ENCODE data around the gene TENM4.

Gene TENM4

DNA sequence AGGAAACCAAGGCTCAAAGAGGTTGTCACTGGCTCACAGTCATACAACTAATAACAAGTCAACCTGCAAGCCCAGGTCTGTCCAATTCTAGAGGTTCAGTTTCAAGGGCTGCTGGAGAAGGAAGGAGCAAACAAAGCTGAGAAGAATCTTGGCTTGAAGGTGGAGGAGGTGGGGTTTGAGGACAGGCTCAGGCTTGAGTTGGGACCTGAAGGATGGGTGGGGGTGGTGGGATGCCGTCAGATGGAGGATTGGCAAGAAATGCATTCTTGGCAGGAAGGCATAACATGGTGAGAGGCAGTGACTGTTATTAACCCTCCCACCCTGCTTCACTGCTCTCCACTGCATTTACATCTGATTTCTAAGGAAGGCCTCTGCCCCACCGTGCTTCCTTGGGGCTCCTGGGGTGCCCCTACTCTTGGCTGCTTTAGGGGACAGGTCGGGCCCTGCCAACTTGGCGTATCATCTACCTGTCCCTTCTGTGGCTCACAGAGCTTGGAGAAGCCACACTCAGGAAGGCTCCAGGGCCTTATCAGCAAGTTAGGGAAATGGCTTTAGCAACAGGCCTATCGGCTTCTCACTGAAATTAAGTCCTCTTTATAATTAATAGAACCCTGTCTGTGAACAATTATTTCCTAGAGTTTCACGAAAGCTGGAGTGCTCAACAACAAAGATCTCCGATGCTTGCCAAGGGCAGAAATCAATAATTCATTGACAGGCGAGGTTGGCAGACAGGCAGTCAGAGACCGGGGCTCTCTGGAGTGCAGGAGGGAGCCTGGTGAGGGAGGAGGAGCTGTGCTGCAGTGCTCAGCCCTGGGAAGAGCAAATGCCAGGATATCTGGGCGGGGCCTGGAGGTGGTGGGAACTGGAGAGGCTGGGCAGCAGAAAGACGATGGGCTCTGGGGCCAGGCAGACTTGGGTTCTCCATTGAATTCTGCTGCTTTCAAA is 781.2 kb downstream of the TENM4 start:
- DNase-seq, result peak; percentile 72 to 91

DNA sequence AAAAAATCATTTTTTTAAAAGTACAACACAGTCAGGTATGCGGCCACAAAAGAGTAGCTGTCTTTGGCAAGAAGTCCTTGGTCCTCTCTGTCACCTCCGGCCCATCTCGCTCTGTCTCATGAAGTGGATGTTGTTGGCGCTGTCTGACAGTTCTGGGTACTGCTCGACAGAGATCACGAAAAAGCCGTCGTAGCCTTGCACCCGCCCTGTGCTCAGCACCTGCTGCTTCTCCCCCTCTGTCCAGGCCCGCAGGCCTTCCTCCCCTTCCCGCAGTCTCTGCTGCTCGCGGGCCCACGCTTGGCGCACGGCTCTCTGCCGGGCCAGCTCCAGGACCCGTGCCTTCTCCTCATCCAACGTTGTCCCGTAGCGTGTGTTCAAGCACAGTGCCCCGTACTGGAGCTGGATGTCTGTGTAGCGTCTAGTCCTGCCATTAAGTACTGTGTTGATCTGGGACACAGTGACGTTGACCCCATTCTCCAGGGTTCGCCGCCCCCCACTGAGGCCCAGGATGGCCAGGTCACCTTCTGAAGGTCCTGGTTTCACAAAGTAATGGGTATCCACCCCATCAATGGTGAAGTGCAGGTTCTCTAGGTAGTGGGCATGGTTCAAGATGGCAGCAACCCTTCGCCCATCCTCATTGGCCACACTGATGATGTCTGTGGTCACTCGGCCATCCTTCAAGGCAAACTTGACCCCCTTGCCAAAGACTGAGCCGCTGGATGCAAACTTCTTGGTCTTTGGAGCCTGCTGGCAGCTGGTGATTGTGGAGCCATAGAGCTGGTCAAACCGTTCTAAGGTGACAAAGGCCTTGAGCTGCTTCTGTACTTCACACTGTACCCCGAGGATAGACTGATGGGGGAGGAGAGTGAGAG is 782.6 kb downstream of the TENM4 start:
- DNase-seq, result no peak

DNA sequence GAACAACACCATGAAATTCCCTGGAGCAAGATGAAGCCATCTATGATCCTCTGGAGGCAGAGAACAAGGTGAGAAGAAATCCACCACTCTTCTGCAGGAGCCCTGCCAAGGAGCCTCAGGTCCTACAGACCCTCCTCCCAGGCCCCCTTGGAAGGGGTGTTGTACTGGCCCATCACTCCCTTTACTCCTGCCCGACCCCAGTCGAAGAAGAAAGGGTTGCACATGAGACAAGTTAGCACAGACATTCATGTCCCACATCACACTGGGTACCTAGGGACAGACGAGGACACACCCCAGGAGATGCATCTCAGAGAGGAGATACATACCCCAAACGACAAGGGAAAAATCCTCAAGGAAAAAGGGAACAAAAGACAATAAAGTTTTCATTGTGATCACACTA is 783.4 kb downstream of the TENM4 start:
- DNase-seq, result no peak

DNA sequence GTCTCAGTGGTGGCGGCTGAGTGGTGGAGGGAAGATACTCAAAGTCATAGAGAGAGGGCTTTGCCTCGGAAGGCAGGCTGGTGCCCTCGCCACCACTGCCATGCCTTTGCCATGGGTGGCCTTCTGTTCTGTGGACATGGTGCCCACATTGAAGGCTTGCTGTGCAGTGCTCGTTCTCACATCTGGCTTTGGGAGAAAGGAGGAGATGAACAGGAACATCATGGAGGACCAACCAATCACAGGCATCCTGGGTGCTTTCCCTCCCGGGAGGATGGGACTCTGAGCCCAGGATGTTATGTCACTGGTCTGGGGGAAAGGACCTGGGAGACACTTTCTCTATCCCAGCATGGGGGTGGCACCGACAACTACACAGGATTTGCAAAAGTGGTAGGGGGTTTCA is 783.8 kb downstream of the TENM4 start:
- DNase-seq, result no peak

DNA sequence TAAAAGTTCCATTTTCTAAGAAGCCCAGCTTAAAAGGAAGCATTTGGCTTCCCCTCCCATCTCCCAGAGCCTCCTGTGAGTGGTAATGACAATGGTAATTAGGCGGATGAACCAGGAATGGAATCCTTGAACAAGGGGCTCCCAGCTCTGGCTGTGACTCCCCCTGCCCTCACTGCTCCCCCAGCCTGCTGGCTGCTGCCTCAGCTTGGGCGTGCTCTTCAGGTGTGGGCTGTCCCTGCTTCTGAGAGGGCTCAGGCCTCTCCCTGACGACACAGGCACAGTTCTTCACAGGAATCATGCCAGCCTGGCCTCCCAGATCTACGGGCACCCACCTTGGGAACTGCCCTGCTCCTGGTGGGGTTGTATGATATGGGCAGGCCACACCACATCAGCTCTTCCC is 784.5 kb downstream of the TENM4 start:
- DNase-seq, result no peak

DNA sequence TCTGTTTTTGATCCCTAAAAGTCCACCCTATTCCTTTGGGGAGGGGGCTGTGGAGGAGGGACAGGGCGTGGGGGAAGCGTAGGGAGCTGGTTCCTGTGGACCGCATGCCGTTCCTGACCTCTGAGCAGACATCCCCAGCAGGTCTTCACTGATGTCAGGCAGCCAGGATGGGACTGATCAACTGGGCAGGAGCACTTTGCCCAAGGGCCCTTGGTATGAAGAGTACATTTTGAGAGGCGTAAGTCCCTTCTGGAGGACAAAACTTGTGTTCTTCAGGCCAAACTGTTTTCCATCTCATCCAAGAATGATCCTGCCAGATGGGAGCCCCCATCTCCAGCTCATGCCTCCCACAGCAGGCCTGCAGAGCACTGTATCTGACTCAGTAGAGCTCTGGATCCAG is 785.3 kb downstream of the TENM4 start:
- no peak for DNase-seq

DNA sequence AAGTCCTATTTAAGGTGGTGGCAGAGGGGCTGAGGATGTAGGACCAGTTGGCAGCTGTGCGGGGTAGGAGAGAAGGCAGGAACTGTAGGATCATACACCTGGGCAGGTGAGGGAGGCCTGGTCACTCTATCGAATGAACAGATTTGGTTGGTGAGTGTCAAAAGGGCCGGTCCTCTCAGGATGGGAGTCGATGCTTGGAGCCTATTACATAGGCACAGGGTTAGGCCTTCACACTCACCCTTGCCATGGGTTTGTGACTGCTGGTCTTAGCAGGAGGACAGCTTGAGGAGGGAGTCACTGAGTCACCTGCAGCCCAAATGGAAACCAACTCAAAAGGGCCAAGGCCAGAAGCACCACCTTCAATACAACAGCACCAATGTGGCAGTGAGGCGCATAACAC is 786.0 kb downstream of the TENM4 start:
- no peak for DNase-seq

DNA sequence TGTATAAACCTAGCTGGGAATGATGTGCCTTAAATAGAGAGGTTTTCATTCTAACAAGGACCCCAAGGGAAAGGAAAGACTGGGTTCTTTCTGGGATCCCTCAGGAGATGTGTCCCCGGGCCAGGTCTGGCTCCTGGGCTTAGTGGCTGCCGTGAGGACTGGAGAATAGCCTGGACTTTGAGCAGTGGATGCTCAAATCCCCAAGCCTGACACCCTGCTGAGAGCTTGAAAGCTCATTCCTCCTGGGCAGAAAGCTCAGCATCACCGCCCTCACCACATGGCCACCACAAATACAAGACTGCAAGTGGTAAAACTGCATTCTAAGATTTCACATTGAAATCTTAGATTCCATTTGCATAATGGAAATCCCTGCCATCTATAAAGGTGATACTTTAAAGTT is 786.8 kb downstream of the TENM4 start:
- no peak for DNase-seq

DNA sequence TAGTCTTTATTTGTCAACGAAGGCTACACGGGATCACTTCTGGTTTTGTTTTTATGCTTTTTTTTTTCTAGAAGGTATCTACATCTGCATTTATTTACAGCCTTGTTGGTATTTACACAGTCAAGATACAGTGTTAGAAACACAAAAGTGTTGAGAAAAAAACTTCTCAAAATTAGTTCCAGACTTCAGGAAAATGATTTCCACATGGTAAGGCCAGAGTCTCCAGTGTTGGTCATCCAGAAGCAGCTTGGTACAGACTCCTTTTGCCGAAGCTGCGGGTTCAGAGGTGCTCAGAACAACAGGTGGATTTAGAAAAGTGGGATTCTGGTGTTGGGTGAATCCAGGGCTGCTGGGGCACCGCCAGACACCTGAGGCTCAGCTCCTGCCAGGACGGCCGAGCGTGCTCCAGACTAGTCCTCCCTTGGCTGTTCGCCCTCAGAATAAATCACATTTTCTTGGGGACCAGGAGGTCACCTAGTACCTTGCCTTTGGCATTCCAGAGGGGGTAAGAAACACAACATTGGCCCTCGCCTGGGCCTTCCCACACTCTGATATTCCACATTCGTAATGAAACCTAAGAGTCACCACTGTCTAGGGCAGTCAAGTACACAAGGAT is 787.4 kb downstream of the TENM4 start:
- no peak for DNase-seq

DNA sequence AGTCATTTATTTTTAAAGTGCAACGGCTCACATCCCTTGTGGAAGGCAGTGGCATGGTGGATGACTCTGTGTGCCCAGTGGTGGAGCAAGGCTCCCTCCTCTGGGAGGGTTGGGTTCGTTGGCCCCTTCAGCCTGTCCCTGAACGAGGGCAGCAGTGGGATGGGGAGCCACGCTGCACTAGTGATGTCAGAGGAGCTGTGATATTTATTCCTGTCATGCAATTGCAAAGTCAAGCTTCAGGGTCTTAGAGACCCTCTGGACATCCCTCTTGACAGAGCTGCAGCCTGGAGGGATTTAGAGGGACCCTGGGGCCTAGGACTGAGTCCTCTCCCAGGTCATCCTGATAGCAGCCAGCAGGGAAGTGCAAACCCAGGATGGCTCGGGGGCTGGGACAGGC is 788.0 kb downstream of the TENM4 start:
- DNase-seq, result no peak

DNA sequence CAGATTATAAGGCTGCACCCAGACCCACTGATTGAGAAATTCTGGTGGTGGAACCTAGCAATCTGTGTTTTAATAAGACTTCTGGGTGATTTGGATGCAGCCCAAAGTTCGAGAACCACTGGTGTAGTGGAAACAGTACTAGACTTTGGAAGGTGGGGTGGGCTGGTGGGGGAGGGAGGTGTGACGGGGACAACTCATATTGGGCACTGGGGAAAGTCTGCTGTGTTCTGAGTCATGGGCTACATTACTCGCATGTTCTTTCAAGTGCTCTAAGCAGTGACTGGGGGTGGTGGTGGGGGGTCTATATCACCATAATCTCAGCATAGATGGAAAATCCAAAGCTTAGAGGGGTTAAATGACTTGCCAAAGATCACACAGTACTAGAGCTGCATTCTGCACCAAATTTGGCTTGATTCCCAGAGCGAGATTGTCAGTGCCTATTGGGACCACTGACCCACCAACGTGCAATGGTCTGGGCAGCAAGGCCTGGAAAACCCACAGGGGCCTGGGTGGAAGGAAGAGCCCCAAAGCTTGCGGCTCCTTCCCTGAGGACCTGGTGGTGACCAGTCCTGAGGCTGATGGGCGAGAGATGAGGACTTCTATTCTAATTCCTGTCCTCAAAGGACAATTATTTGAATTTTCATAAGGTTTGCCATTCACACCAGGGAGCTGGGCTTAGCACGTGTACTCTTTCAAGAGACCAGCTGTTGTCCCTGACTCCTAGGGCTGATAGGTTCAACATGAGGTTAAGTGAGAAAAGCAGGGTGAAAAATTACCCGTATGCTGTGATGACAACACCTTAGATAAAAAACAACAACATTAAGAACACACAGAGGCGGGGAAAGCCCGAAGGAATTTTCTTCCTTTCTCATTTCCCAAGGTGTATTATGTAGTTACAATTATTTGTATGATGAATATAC is 788.6 kb downstream of the TENM4 start:
- DNase-seq, result no peak

DNA sequence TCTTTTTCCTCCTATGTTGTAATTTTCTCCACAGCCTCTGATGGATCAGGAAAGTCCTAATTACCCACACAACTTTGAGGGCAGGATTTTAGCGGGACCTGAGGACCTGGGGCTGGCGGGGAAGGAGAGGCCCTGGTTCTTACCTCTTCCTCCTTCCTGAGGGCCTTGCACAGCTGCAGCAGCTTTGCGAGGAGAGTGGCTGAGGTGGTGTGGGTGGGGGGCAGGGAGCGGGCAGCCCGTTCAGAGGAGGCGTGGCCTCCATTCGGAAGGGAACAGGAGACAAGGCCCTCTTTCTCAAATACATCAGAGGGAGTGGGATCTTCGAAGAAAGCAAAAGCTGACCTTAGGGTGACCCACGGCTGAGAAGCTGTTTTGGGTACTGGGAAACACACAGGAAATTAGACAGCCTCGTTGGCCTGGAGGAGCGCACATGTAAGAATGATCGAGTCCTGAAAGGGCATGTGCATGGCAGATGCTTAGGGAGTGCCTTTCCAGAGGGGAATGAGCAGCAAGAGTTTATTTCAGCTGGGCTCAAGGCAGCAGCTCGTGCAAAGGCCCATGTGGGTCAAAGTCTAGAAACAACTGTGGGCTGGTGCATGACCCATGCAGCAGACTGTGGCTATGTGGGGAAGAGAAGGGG is 789.6 kb downstream of the TENM4 start:
- no peak for DNase-seq

DNA sequence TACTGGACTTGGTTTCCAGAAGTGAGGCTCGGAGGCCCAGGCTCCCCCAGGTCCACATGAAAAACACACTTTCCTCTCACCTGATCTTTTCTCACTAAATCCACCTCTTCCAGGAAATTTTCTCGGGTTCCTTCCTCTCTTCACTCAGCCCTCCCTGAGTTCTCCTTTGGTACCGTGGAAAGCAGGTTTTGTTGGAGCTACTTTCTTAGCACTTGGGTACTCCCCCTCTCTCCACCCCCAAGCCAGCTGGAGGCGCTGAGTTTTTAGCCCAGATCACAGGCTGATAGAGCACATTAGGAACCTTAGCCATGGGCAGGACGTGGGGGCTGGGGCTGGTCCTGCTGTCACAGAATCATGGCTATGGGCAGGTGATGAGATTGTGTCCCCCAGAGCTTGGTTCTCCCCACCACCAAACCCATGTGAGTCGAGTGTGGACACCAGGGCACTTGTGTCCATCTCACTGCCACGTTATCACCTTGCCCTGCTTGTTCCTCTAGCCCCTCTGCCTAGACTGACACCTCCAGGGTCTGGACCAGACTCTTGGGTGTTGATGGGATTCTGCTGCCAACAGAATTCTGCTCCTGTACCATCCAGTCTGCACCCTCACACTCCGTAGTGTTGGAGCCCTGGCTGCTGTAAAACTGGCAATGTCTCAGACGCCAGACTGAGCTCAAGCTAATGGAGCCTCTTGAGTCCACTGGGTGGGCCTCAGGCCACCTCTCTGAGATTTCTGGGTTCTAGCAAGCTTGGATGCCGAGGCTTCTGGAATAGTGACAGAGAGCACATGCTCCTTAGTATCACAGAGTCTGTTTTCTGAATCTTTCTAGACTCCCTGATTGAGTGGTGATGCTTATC is 791.2 kb downstream of the TENM4 start:
- no peak for DNase-seq

DNA sequence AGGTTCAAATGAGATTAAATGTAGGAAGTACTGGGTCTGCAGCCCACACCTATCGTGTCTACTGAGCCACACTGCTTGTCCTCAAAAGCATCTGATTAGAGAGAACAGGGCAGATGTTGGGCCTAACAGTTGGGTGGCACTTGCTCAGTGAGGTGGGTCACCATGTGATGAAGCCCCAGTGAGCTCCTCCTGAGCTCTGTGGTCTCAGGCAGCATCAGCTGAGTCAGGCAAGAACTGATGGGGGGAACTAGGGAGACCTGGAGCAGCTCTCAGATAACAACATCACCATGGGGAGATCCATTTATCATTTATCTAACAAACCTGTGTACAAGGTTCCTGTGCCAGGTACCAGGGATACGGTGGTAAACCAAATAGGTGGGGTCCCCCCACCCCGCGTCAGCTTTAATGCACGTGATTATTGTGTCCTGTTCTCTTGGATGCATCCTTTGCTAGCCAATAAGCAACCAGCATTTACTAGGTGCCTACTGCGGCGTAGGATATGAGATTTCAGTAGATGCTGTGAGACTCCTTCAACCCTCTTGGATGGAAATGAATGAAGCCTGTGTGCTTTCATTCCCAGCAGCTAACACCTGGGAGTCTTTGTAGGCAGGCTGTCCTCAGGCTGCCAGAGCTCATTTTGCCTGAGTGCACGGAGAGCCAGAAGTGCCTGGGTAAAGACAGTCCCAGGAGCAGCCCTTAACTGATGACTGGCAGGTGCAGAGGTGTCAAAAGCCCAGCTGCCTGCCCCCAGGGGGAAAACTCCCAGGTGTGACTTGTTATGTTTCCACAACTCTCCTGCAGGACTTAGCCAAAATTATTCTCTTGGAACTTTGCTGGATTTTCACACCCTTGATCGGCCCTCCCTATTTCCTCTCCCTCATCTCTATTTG is 792.6 kb downstream of the TENM4 start:
- DNase-seq, result no peak

DNA sequence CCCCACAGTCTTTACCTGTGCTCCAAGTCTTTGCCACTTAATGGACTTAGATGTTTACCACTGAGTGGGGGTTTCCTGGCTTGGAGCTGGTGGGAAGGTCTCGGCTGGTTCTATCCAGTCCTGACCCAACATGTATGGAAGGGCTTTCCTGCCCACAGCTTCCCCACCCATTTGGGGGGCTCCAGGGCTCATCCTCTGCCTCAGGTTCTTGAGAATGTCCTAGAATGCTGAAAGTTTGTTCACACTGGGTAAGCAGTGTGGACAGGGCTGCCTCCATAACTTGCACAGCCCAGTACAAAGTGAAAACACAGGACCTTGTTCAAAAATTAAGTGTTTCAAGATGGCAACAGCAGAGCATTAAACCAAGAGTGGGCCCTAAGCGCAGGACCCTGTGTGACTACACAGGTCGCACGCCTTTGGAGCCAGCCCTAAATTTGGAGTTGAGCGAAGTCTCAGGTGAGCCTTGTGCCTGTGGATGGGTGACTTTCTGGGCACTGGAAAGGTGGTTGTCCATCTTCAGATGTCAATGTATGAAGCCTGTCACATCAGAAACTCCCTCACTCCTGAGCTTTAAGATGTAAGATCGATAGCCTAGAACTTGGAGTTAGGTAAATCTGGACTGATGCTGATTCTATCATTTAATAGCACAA is 793.4 kb downstream of the TENM4 start:
- no peak for DNase-seq

DNA sequence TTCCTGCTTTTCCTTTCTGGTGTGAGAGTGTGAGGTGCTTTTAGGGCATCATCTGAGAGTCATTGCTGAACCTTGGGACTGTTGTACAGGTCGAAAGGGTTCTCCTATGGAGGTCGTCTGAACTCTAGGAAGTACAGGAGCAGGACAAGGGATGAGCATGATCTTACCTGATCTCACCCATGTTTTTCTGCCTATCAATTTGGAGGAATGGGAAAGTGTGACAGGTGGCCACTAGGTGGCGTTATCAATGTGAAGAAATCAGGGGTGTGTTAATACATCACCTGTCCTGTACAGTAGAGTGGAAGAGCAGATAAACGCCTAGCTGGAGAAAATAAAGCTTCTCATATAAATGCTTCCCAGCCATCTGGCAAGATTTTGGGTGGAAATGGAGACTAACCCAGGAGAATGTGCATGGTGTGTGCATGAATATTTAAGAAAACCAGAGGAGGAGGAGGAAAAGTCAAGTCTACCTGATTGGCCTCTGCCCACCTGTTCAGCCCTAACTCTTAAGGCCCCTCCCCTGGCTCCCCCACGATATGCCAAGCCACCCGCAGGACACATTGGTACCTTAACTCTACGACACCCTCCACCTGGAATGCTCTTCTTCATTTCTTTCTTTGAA is 794.2 kb downstream of the TENM4 start:
- peak in 1 of 2 experiments; percentile 53 for DNase-seq

DNA sequence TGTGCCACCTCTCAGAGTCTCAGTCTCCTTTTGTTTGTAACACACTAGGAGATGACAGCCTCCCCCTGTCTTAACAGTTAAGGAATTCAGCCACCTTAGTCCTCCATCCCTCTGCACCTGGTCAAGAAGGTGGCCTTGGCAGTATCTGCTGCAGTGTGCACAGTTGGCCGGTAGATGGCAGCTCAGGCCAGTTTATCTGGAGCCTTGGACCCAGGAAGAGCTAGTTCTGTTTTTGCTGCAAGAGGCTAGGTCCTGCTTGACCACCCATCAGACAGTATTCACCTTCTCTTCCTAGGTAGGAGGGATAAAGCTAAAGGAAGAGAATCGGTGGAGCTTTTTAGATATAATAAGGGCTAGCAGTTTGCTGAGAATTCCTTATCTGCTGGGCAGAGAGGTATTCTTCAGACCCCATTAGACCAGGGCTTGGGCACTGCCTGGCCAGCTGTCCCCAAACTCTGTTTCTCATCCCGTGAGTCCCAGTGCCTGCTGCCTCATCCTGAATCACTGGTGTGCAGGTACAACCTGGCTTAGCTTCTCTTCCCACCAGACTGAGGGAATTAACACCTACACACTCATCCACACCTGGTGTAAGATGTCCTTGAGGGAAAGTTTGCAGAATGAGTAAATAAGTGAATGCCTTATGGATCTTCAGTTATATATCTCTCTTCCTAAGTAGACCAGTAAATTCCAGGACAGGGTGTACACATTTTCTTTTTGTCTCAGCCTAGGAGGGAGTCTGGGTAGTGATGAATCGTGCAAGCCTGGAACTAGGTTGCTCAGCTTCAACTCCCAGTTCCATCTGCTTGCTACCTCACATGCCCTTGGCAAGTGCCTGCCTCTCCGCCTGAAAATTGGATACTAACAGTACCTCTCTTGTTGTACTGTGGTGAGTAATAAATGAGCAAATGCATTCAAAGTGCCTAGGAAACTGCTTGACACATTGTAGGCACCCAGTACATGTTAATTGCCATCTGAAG is 795.3 kb downstream of the TENM4 start:
- DNase-seq, result peak; percentile 43 to 64

DNA sequence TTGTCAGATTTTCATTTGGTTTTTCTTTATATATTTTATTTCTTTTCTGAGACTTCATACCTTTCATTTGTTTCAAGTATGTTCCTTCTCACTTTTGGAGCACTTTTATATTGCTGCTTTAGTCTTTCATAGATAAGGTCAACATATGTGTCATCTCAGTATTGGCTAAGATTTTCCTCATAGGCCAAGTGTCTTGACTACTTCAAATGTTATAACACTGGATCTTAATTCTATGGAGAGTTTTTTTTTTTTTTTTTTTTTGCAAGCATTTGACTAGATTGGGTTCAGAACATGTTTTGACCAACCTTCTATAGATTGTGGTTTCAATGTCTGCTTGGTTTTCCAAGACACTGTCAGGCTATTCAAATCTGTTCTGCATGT is 797.2 kb downstream of the TENM4 start:
- no peak for DNase-seq

Data from NCI-H446 (cell line).